Astrocyte of the spinal cord (primary cell): Measurements from ENCODE around the gene GRIN2A.
A peak's percentile ranks its signal among the peaks of the same experiment; 100 is the strongest.

Source experiments
- DNase-seq: peaks from one replicate; pipeline ENCODE4 v3.0.0; 2011; ENCODE audit warnings: low read depth, low spot score
- H3K4me3 ChIP-seq: 2 replicates; pipeline ENCODE4 v1.5.1; 2011; ENCODE audit warnings: low read depth, mild to moderate bottlenecking, low read length, moderate library complexity
- in situ Hi-C: cut with HindIII; loops from 2 replicates; pipeline ENCODE4 v1.10.0; 2017; ENCODE audit warnings: low sequenced_read_pairs
- TF ChIP-seq, protein P1 (sequence below): IDR thresholded peaks from 2 replicates; pipeline ENCODE4 v1.5.1; 2012; ENCODE audit warnings: low read depth, mild to moderate bottlenecking, low read length, inconsistent platforms

GRIN2A gene

DNA sequence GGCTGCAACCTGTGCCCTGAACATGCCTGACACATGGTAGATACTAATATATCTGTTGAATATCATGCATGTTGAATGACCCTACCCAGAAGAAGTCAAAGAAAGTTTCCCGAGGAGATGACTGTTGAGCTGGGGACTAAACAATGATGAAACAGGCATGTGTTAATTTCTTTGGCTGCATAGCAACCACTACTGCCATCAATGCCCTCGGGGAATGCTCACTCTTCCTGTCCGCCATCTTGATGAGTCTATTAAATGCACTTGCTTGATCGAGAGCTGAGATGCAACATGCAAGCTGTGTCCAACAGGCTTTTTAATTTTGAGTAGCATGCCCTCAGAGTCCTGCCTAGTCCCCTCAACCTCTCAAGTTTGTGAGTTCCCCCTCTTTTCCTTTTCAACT, 31.3 kb downstream of the GRIN2A start:
- in situ Hi-C loops = no loop called here
- H3K4me3 ChIP-seq = no peak overlapping the region
- TF ChIP-seq, protein P1, sequence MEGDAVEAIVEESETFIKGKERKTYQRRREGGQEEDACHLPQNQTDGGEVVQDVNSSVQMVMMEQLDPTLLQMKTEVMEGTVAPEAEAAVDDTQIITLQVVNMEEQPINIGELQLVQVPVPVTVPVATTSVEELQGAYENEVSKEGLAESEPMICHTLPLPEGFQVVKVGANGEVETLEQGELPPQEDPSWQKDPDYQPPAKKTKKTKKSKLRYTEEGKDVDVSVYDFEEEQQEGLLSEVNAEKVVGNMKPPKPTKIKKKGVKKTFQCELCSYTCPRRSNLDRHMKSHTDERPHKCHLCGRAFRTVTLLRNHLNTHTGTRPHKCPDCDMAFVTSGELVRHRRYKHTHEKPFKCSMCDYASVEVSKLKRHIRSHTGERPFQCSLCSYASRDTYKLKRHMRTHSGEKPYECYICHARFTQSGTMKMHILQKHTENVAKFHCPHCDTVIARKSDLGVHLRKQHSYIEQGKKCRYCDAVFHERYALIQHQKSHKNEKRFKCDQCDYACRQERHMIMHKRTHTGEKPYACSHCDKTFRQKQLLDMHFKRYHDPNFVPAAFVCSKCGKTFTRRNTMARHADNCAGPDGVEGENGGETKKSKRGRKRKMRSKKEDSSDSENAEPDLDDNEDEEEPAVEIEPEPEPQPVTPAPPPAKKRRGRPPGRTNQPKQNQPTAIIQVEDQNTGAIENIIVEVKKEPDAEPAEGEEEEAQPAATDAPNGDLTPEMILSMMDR = no peak
- no peak for DNase-seq

- TF ChIP-seq, protein P1 = no peak
- no peak for DNase-seq
- H3K4me3 ChIP-seq = no peak overlapping the region
- in situ Hi-C loops = no loop called here
These were observed 36.6 kb downstream of the GRIN2A start for GRCh38 chr16:10145542-10146035.

- TF ChIP-seq, protein P1 = no peak
- in situ Hi-C loops = no loop called here
- no peak for DNase-seq
- no peak overlapping the region for H3K4me3 ChIP-seq
These were observed 40.6 kb downstream of the GRIN2A start for GRCh38 chr16:10141671-10142070.

GRCh38 chr16:10138881-10139280, 43.3 kb downstream of the GRIN2A start:
- TF ChIP-seq, protein P1 = no peak
- no peak overlapping the region for H3K4me3 ChIP-seq
- no peak for DNase-seq
- in situ Hi-C loops = no loop called here

DNA sequence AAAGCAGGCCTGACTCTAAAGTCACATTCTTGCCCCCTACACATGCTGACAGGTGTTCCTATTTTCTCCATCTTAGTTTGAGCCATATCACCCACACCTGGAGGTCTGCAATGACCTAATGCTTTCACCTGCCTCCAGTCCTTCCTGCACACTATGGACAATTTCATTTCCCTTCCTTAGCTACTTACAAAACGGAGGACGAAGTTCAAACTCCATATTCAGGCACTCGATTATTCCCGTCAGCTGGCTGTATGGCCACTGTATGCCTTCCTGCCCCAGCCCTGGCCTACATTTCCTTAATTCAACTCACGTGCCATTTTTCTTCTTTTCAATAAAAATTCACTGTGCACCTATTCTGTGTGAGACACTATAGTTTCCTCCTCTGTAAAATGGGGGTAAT, 44.9 kb downstream of the GRIN2A start:
- in situ Hi-C loops = no loop called here
- no peak overlapping the region for H3K4me3 ChIP-seq
- TF ChIP-seq, protein P1 = no peak
- DNase-seq = no peak

DNA sequence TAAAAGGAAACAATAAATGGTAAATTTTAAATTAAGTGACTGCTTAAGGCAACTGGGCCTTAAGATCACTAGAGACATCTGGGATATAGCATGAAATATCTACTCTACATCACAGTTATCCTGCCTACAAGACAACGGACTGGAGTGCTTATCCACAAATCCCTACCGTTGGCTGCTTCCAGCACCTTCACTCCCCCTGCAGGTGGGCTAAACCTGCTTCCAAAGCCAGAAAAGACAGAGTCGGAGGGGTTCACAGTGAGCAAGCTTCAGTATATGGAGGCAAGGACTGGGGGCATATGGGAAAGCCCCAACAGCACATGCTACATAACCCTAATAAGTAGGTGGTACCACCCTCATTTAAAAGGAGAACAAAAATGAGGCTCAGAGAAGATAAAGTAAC, 45.3 kb downstream of the GRIN2A start:
- in situ Hi-C loops = no loop called here
- H3K4me3 ChIP-seq = no peak overlapping the region
- TF ChIP-seq, protein P1 = peak; percentile 9
- DNase-seq = no peak

DNA sequence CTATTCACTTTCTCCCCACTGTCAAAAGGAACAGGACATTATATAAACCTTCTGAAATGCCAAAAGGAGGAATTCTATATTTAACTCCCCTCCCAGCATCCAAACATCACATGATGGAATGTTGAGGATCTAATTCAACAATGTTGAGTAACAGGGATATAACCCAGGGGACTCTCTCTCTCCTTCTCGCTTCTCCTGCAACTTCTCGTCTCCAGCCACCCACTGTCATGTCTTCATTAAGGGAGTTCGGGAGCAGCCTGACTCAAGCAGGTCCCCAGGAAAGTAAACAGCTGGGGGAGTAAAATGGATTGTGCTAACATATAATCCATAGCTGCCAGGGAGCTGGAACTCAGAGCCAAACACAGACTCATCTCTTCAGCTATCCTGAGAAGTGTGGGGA, 51.7 kb downstream of the GRIN2A start:
- DNase-seq = no peak
- in situ Hi-C loops = no loop called here
- TF ChIP-seq, protein P1 = no peak
- H3K4me3 ChIP-seq = no peak overlapping the region
